Measurements from ENCODE around the gene TM6SF1.
"Not testable (repeated sequence)": the region's sequence is repeated elsewhere in the genome, so short reads cannot be mapped to it uniquely, and the experiment has no call there.

Gene TM6SF1

DNA sequence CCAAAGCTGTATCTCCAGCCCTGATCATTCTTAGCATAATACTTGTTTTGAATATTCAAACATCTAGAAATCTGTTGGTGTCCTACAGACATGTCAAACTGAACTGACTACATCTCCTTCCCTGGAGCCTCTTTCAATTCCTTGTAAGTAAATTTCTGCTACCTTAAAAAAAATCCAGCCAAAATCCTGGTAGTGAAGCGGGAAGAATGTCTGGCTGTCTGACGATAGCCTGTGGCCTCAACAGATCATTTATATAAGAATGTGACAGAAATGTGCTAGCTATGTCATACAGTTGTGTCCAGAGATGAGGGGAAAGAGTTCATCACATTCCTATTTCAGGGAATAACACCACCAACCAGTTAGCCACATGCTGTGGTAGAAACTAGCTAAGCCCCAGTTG, 18.6 kb upstream of the TM6SF1 start:
- no peak for DNase-seq (ENCODE audit: low spot score)

DNA sequence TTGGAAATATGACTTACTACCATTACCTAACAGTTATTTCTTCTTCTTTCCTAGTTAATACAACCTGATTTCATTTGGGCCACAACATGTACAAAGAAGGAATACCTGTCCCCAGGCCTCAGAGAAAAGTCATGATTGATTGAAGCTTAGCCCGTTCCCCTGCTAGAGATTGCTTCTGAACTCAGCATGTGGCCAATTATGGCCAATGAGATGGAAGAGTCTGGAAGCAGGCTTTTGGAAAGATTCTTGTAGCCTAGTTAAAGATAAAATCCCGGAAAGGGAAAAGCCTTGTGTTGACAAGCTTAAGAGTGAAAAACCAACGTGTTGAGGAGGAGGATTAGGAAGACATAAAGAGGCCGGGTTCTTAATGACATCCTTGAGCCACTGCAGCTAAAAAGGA, 17.0 kb upstream of the TM6SF1 start:
- no peak for DNase-seq (ENCODE audit: low spot score)

- not testable (repeated sequence) for DNase-seq (ENCODE audit: low spot score)
Observed at GRCh38 chr15:83091965-83092308, 15.5 kb upstream of the TM6SF1 start.

DNA sequence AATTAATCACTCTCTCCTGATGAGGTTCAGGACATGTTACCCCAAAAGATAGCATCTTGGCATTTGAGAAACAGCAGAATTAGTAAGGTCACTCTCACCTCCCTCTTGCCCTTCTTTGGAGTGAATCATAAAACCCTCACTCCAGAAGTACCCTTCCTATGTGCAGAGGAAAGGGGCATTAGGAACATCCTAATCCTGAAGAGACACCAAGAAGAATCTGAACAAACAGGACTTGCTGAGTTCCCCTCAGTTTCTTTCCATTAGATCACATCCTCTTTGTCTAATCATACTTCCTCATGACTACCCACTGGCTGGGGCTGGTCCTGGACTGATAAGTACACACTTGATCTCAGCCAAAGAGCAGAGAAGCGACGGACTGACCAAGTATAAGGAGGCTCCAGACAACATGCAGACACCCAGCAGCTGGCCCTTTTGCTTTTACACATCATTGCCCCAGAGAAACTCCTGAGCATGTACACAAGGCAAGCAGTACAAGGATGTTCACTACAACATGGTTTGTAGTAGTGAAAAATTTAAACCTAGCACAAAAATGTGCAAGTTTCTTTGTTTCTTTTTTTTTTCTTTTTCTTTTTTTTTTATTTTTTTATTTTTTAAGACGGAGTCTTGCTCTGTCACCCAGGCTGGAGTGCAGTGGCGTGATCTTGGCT, 15.0 kb upstream of the TM6SF1 start:
- no peak for DNase-seq (ENCODE audit: low spot score)

DNA sequence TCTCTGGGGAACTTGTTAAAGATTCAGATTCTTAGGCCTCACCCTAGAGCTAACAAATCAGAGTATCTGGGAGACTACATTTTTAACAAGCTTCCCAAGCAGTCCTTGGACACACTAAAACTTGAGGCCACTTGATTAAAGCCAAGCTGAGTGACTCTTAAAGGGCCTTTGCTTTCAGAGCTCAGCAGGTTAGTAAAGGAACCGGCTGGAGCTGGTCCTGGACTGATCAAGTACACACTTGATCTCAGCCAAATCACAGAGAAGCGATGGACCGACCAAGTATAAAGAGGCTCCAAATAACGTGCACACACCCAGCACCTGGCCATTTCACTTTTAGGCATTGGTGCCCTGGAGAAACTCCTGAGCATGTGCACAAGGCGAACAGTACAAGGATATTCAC, 12.9 kb upstream of the TM6SF1 start:
- DNase-seq (ENCODE audit: low spot score): no peak

- DNase-seq (ENCODE audit: low spot score): no peak
Observed at GRCh38 chr15:83098079-83098478, 9.4 kb upstream of the TM6SF1 start.

- DNase-seq (ENCODE audit: low spot score): no peak
Observed at GRCh38 chr15:83099290-83099689, 8.2 kb upstream of the TM6SF1 start.

- DNase-seq (ENCODE audit: low spot score): no peak
Observed at GRCh38 chr15:83100097-83100646, 7.3 kb upstream of the TM6SF1 start.

DNA sequence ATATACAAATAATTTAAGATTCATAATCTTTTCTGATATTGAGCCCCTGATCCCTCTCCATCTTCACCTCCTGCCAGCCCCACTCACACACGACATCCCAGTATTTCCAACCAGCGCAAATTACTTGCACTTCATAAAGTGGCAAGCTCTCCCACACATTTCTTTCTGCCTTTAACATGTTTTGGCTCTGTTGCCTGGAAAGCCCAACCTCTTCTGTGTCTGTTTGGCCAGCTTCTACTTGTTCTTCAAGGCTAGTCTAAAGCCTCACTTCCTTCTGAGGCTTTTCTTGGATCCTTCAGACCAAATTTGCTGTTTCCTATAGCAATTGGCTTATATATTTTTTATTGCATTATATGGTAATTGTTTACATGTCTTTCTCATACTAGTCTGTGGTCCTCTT, 5.1 kb upstream of the TM6SF1 start:
- DNase-seq (ENCODE audit: low spot score): no peak

DNA sequence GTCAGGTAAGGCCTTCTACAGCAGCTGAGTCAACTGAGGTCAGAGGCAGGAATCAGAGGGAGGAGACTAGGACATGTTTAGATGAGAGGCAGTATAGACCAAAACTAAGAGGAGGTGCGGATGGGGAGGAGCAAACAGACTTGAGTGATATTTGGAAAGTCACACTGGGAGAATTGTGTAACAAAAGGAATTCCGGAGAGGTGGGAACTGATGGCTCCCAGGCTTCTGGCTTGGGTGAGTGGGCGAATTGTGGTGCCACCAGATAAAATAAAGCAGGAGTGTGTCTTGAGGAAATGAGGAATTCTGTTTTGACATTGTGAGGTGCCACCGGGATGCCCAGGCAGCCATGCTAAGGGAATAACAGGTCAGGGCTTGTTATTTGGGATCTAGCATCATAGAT, 3.3 kb upstream of the TM6SF1 start:
- no peak for DNase-seq (ENCODE audit: low spot score)

- DNase-seq (ENCODE audit: low spot score): no peak
Observed at GRCh38 chr15:83105440-83105839, 2.0 kb upstream of the TM6SF1 start.

DNA sequence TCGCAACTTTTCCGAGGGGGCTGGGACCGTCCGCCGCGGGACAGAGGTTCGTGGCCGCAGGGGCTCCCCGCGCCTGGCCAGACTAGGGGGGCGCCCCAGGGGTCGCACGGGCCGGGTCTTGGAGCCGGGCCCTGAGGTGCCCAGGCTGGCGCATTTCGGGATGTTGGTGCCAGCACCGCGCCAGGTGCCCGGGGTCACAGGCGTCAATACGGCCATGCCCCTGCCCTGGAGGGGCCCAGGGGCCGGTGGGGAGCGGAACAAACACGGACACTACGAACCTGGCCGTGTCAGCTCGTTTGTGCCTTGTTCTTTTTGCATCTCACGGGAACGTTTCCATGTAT, 366 bp downstream of the TM6SF1 start:
- no peak for DNase-seq (ENCODE audit: low spot score)

DNA sequence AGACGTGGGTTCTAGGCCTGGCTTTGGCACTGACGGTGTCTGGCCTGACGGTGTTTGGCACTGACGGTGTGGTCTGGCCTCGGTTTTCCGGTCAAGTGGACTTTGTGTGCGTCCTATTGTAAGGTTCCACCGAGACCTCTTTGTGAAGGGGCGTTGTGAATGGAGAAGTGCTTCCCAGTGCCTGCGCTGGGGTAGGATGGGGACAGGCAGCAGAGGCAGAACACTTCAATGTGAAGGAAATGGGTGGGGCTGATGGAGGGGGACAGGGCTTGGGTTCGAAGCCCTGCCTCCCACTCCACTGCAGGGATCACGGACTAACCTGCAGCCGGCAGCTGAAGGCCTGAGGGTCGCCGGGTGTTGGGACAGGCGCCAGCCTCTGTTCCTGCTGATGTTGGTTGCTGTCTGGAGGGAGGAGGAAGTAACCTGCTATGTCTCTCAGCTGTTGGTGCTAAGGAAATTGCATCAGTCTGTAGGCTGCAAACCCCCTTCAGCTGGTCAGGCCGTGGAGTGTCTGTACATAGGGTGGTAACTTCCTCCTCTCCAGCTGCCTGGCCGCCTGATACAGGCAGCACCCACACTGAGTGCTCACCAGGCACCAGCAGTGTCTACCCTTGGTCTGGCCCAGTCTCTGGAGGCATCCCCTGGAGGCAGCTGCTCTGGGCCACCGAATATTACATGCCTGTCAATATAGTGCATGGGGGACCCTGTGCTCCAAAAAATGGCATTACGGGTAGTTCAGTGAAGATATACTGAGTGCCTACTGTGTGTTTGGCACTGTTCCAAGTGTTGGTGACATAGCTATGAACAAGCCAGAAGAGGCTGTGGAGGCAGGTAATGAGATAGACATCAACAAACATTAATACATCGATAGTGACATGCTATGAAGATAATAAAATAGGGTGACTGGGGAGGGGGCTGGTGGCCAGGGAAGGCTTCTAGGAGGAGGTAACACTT, 1.1 kb downstream of the TM6SF1 start:
- no peak for DNase-seq (ENCODE audit: low spot score)

DNA sequence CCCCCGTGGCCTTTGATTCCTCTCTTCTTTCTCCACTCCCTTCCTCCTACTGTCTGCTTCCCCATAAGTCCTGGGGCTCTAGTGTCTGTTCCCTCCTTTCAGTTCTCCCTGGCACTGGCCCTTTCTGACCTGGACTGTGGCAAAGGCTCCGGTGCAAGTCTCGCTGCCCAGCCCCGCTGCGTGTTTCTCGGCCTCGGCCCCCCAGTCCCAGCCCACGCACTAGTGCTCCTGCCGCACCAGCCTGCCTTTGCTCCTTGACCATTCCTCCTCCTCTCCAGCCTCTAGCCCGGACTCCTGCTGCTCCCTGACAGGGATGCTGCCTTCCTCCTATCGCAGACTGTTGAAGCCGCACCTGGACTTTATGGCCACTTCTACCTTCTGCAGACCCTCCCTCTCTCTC, 2.1 kb downstream of the TM6SF1 start:
- DNase-seq (ENCODE audit: low spot score): no peak

- no peak for DNase-seq (ENCODE audit: low spot score)
Observed at GRCh38 chr15:83110381-83110780, 2.9 kb downstream of the TM6SF1 start.

- no peak for DNase-seq (ENCODE audit: low spot score)
Observed at GRCh38 chr15:83111149-83111548, 3.7 kb downstream of the TM6SF1 start.

DNA sequence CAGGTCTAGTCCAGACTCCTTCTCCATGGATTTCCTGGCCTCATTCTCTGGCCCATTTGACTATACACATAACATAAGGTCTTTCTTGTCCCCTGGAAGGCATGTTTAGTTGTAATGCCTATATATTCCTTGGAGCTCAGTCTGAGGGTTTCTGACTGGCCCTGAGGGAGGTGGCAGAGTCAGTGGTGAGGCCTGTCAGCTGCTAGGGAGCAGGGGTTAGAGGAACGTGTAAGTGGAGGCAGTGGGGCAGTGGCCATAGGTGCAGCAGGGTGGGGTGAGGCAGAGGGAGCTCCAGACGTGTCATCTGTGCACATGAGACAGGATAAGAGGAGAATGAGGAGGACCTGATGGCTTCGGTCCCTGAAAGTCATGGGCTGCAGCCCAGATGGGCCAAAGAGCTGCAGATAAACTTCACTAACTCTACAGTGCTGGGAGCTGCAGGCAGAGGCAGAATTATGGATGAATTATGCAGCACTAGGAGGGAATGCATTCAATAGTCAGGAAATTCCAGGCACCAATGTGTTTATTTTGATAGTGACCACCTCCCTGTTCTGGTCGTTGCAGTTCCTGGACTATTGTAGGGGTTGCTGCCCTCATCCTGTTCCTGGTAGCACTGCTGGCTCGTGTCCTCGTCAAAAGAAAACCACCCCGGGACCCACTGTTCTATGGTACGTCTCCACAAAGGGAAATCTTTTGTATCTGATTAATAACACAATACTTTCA, 4.9 kb downstream of the TM6SF1 start:
- no peak for DNase-seq (ENCODE audit: low spot score)

GRCh38 chr15:83112956-83113299, 5.5 kb downstream of the TM6SF1 start:
- no peak for DNase-seq (ENCODE audit: low spot score)

- no peak for DNase-seq (ENCODE audit: low spot score)
Observed at GRCh38 chr15:83113881-83114674, 6.6 kb downstream of the TM6SF1 start.

GRCh38 chr15:83114856-83115255, 7.4 kb downstream of the TM6SF1 start:
- no peak for DNase-seq (ENCODE audit: low spot score)

GRCh38 chr15:83115410-83115809, 8.0 kb downstream of the TM6SF1 start:
- no peak for DNase-seq (ENCODE audit: low spot score)
